Panc1 (cell line): ENCODE measurements around the gene ZNF689. TPM values are rescaled to one million over a fixed set of nuclear protein-coding genes. Genes with fewer than 3 reads are reported as not detected.

ENCODE experiments used
- ATAC-seq: fragments of 200-7000 bp; cut with Tn5 transposase; 2 replicates; pipeline ENCODE4 v1.9.1; 2020; ENCODE audit warnings: mild to moderate bottlenecking, moderate library complexity
- BruUV-seq: library from RNA; stranded (reverse); fragments of 400-500 nt; replicated peaks from 2 replicates; lab custom pipeline; 2021; lab: Mats Ljungman, UMichigan
- CTCF ChIA-PET: fragments of 300-600 bp; sonication (Branson Sonifier 250); formaldehyde crosslinking; loops from one replicate; lab custom pipeline; 2022; ENCODE audit warnings: antibody characterized with exemption; lab: Charles Lee
- POLR2A ChIA-PET: fragments of 300-600 bp; sonication (Branson Sonifier 250); formaldehyde crosslinking; loops from one replicate; lab custom pipeline; 2022; ENCODE audit warnings: antibody characterized with exemption; lab: Charles Lee
- DNase-seq: peaks from one replicate; pipeline ENCODE4 v3.0.0-alpha.2; 2010; ENCODE audit warnings: low read depth, low spot score
- H3K27ac ChIP-seq: 2 replicates; pipeline ENCODE4 v1.5.1; 2011; ENCODE audit warnings: mild to moderate bottlenecking, low read length, inconsistent platforms
- H3K27me3 ChIP-seq: fragments of 200-500 bp; sonication (Bioruptor generic); 2 replicates; pipeline ENCODE4 v1.6.0; 2014; ENCODE audit warnings: low read length, inconsistent platforms; ENCODE audit not compliant: control insufficient read depth, insufficient read depth
- H3K36me3 ChIP-seq: fragments of 200-500 bp; sonication (Bioruptor generic); 2 replicates; pipeline ENCODE4 v1.5.1; 2014; ENCODE audit warnings: inconsistent platforms, mild to moderate bottlenecking, low read length, moderate library complexity; ENCODE audit not compliant: control insufficient read depth, insufficient read depth
- H3K4me1 ChIP-seq: 2 replicates; pipeline ENCODE4 v1.5.1; 2011; ENCODE audit warnings: inconsistent platforms, mild to moderate bottlenecking, low read length, moderate library complexity; ENCODE audit not compliant: control insufficient read depth, insufficient read depth
- H3K4me3 ChIP-seq, 2 experiments: 2 replicates each; pipeline ENCODE4 v1.5.1; 2011 to 2012; ENCODE audit warnings: low read depth in 2 of 2, low read length in 2 of 2, mild to moderate bottlenecking in 2 of 2, inconsistent platforms in 1 of 2, moderate library complexity in 1 of 2
- H3K9me3 ChIP-seq: fragments of 200-500 bp; sonication (Bioruptor generic); 2 replicates; pipeline ENCODE4 v1.5.1; 2014; ENCODE audit warnings: low read depth, mild to moderate bottlenecking, inconsistent platforms, low read length, moderate library complexity; ENCODE audit not compliant: control insufficient read depth, insufficient read depth
- POLR2AphosphoS5 ChIP-seq: IDR thresholded peaks from 2 replicates; pipeline ENCODE4 v1.6.1; 2012; ENCODE audit warnings: mild to moderate bottlenecking, low read depth, low read length, moderate library complexity
- SIN3A ChIP-seq: IDR thresholded peaks from 2 replicates; pipeline ENCODE4 v1.6.1; 2012; ENCODE audit warnings: low read depth, mild to moderate bottlenecking, low read length, moderate library complexity, borderline replicate concordance; ENCODE audit not compliant: insufficient read depth
- TCF7L2 ChIP-seq: IDR thresholded peaks from 2 replicates; pipeline ENCODE4 v1.6.1; 2011; ENCODE audit warnings: mild to moderate bottlenecking, low read depth, low read length, inconsistent platforms
- in situ Hi-C: cut with HindIII; loops from 2 replicates; pipeline ENCODE4 v1.10.0; 2016; ENCODE audit warnings: low sequenced_read_pairs, low pct_unique_long_range_greater_than_20kb
- intact Hi-C: fragments of 100-400 bp; cut with micrococcal nuclease; formaldehyde crosslinking; loops from one replicate; pipeline ENCODE4 v1.10.0; 2022; ENCODE audit not compliant: unreplicated experiment
- total RNA-seq: library from RNA; stranded (reverse); gene quantifications from one replicate; pipeline ENCODE4 v1.2.1, GENCODE V29; 2021; ENCODE audit not compliant: unreplicated experiment
- TF ChIP-seq, protein P1 (sequence below), 2 experiments: IDR thresholded peaks; 2 replicates each; pipeline ENCODE4 v1.6.1; 2011 to 2012; ENCODE audit warnings: low read depth in 2 of 2, control low read depth in 1 of 2, low read length in 1 of 2, mild to moderate bottlenecking in 1 of 2, moderate library complexity in 1 of 2; ENCODE audit not compliant: insufficient read depth in 1 of 2
- TF ChIP-seq, protein P2 (sequence below): fragments of 450-650 bp; IDR thresholded peaks from 2 replicates; pipeline ENCODE4 v1.5.1; 2017; ENCODE audit warnings: mild to moderate bottlenecking

Gene ZNF689
- total RNA-seq, 1 experiment from 2014 or later, result 16.5 TPM

GRCh38 chr16:30605158-30605557 is 5.0 kb downstream of the ZNF689 start:
- TF ChIP-seq, protein P1, sequence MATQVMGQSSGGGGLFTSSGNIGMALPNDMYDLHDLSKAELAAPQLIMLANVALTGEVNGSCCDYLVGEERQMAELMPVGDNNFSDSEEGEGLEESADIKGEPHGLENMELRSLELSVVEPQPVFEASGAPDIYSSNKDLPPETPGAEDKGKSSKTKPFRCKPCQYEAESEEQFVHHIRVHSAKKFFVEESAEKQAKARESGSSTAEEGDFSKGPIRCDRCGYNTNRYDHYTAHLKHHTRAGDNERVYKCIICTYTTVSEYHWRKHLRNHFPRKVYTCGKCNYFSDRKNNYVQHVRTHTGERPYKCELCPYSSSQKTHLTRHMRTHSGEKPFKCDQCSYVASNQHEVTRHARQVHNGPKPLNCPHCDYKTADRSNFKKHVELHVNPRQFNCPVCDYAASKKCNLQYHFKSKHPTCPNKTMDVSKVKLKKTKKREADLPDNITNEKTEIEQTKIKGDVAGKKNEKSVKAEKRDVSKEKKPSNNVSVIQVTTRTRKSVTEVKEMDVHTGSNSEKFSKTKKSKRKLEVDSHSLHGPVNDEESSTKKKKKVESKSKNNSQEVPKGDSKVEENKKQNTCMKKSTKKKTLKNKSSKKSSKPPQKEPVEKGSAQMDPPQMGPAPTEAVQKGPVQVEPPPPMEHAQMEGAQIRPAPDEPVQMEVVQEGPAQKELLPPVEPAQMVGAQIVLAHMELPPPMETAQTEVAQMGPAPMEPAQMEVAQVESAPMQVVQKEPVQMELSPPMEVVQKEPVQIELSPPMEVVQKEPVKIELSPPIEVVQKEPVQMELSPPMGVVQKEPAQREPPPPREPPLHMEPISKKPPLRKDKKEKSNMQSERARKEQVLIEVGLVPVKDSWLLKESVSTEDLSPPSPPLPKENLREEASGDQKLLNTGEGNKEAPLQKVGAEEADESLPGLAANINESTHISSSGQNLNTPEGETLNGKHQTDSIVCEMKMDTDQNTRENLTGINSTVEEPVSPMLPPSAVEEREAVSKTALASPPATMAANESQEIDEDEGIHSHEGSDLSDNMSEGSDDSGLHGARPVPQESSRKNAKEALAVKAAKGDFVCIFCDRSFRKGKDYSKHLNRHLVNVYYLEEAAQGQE (IDR thresholded peaks at IDR 0.05; ENCODE audit: insufficient read depth in 1 of 2, low read depth in 2 of 2, low read length in 1 of 2), result no peak
- TF ChIP-seq SIN3A (no peak), TCF7L2 (no peak), POLR2AphosphoS5 (no peak)
- TF ChIP-seq, protein P2, sequence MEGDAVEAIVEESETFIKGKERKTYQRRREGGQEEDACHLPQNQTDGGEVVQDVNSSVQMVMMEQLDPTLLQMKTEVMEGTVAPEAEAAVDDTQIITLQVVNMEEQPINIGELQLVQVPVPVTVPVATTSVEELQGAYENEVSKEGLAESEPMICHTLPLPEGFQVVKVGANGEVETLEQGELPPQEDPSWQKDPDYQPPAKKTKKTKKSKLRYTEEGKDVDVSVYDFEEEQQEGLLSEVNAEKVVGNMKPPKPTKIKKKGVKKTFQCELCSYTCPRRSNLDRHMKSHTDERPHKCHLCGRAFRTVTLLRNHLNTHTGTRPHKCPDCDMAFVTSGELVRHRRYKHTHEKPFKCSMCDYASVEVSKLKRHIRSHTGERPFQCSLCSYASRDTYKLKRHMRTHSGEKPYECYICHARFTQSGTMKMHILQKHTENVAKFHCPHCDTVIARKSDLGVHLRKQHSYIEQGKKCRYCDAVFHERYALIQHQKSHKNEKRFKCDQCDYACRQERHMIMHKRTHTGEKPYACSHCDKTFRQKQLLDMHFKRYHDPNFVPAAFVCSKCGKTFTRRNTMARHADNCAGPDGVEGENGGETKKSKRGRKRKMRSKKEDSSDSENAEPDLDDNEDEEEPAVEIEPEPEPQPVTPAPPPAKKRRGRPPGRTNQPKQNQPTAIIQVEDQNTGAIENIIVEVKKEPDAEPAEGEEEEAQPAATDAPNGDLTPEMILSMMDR, result no peak
- in situ Hi-C loops (no loop called here), intact Hi-C loops (no loop called here)
- Histone ChIP-seq H3K4me3 (no peak overlapping the region), H3K27me3 (no peaks in the 10 kb centered on the region), H3K4me1 (peaks cover 10% of the 10 kb centered on the region; the same call in 1 of the 2 replicates), H3K36me3 (peaks cover 3% of the 10 kb centered on the region), H3K9me3 (no peaks in the 10 kb centered on the region), H3K27ac (no peak overlapping the region)
- no TSS peak for BruUV-seq
- CTCF ChIA-PET, result no interaction called here
- POLR2A ChIA-PET, result no interaction called here
- ATAC-seq (no peak), DNase-seq (no peak)

DNA sequence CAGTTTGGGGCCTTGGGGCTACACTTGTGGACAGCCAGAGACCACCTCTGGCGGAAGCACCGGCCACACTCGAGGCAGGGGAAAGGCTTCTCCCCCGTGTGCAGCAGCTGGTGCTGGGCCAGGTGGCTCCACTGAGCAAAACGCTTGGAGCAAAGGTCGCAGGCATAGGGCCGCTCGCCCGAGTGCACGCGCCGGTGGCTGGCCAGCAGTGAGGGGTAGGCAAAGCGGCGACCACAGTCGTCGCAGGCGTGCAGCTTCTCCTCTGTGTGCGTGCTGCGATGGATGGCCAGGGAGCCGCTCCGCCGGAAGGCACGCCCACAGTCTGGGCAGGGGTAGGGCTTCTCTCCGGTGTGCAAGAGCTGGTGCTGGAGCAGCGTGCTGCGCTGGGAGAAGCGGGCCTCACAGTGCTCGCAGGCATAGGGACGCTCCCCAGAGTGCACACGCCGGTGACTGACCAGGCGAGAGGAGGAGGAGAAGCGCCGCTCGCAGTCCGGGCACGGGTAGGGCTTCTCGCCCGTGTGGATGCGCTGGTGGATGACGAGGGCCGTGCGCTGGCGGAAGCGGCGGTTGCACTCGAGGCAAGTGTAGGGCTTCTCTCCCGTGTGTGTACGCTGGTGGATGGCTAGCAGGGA is 5.8 kb downstream of the ZNF689 start:
- ATAC-seq, result no peak
- intact Hi-C loops, result no loop called here
- Histone ChIP-seq H3K4me3 (no peak overlapping the region), H3K27me3 (no peaks in the 10 kb centered on the region), H3K27ac (no peak overlapping the region), H3K4me1 (peaks cover 10% of the 10 kb centered on the region; the same call in 1 of the 2 replicates), H3K36me3 (peaks cover 3% of the 10 kb centered on the region; the same call in 1 of the 2 replicates), H3K9me3 (no peaks in the 10 kb centered on the region)
- ChIA-PET POLR2A (no interaction called here), CTCF (no interaction called here)
- TF ChIP-seq, protein P1 (IDR thresholded peaks at IDR 0.05; ENCODE audit: insufficient read depth in 1 of 2, low read depth in 2 of 2, low read length in 1 of 2), result no peak
- TF ChIP-seq POLR2AphosphoS5, result no peak
- TF ChIP-seq TCF7L2, result no peak
- no peak for TF ChIP-seq SIN3A
- TF ChIP-seq, protein P2, result no peak
- no peak for DNase-seq
- BruUV-seq, result no TSS peak
- in situ Hi-C loops, result no loop called here
